ENCODE results near the gene TAMALIN. TPM values are rescaled to one million over a fixed set of nuclear protein-coding genes. Genes with fewer than 3 reads are reported as not detected.

TAMALIN gene
- total RNA-seq, 1 experiment from 2014 or later: 1.2 TPM

- no peak overlapping the region for H3K9ac ChIP-seq (ENCODE audit: extremely low read depth, insufficient read length, low read length)
- H3K36me3 Mint-ChIP-seq (ENCODE audit: insufficient read depth in 1 of 3, low read depth in 3 of 3): peaks cover 0 to 12% (median 7%) of the 10 kb centered on the region in 3 experiments; a peak in 1 of 7 replicates
- no peak overlapping the region for H3K4me2 ChIP-seq (ENCODE audit: insufficient read depth, insufficient read length, low read length)
- H4K20me1 ChIP-seq (ENCODE audit: control insufficient read depth, insufficient read depth, insufficient read length): no peaks in the 10 kb centered on the region
- H3K27ac Mint-ChIP-seq: no peak overlapping the region; a peak in 1 of 7 replicates
- TF ChIP-seq CTCF (conservative IDR thresholded peaks at IDR 0.05): no peak
- no peak overlapping the region for H2BK15ac ChIP-seq (ENCODE audit: low read depth, low read length)
- H2BK120ac ChIP-seq (ENCODE audit: low read depth, low read length, poor library complexity, severe bottlenecking): no peak overlapping the region
- no peak overlapping the region for H3K23ac ChIP-seq (ENCODE audit: insufficient read length, low read depth, low read length)
- H2BK5ac ChIP-seq (ENCODE audit: insufficient read length, low read length): no peak overlapping the region
- H2AK5ac ChIP-seq (ENCODE audit: insufficient read length, low read length): no peak overlapping the region
- H2BK12ac ChIP-seq (ENCODE audit: insufficient read length, low read depth, low read length): no peak overlapping the region
- H3K4me1 Mint-ChIP-seq: peaks cover 0 to 4% of the 10 kb centered on the region in 2 experiments; a peak in 1 of 4 replicates
- H3K9me3 ChIP-seq (ENCODE audit: control insufficient read depth, low read depth, low read length): no peaks in the 10 kb centered on the region
- H3K27me3 Mint-ChIP-seq (ENCODE audit: low read depth): peaks cover 33% of the 10 kb centered on the region
- no peak overlapping the region for H3K18ac ChIP-seq (ENCODE audit: insufficient read length, low read depth, low read length)
- H3K23me2 ChIP-seq (ENCODE audit: insufficient read length, low read depth, low read length, poor library complexity, severe bottlenecking): no peaks in the 10 kb centered on the region
- no peak overlapping the region for H3T11ph ChIP-seq (ENCODE audit: low read length)
- no peak overlapping the region for H3K27ac ChIP-seq (ENCODE audit: insufficient read length, low read depth, low read length)
- H3K79me1 ChIP-seq (ENCODE audit: insufficient read depth, low read depth, low read length, poor library complexity, severe bottlenecking): no peaks in the 10 kb centered on the region
- no peak overlapping the region for H4K5ac ChIP-seq (ENCODE audit: insufficient read length, low read depth, low read length)
- no peak overlapping the region for H3K4me3 Mint-ChIP-seq
- no peak overlapping the region for H2AFZ ChIP-seq (ENCODE audit: low read length)
- H3K14ac ChIP-seq (ENCODE audit: insufficient read depth, low read length): no peak overlapping the region
- no CpG with 5 or more reads among the region's 20 CpGs for WGBS (ENCODE audit: extremely low coverage, insufficient read length, low lambda C conversion rate)
- no peaks in the 10 kb centered on the region for H3K79me2 ChIP-seq (ENCODE audit: insufficient read depth, low read length)
- no peak overlapping the region for H4K91ac ChIP-seq (ENCODE audit: insufficient read length, low read depth, low read length)
- no peak overlapping the region for H3K4ac ChIP-seq (ENCODE audit: low read depth, low read length)
- H2BK20ac ChIP-seq (ENCODE audit: low read depth, low read length, poor library complexity, severe bottlenecking): no peak overlapping the region
- H4K8ac ChIP-seq (replicated peaks; ENCODE audit: insufficient read length, low read depth, low read length): no peak overlapping the region
- DNase-seq: no peak
- no peak overlapping the region for H3K56ac ChIP-seq (ENCODE audit: insufficient read length, low read depth, low read length)
- H3K4me1 ChIP-seq (ENCODE audit: insufficient read depth, low read length): no peaks in the 10 kb centered on the region
- H3K9me3 Mint-ChIP-seq: no peaks in the 10 kb centered on the region
- H3K27me3 ChIP-seq (ENCODE audit: insufficient read depth, low read length): no peaks in the 10 kb centered on the region
These were observed 56.6 kb downstream of the TAMALIN start for GRCh38 chr12:52063082-52063924.
